ENCODE data around the gene GNA14.
"Not testable (repeated sequence)": the region's sequence is repeated elsewhere in the genome, so short reads cannot be mapped to it uniquely, and the experiment has no call there.

GNA14 gene

DNA sequence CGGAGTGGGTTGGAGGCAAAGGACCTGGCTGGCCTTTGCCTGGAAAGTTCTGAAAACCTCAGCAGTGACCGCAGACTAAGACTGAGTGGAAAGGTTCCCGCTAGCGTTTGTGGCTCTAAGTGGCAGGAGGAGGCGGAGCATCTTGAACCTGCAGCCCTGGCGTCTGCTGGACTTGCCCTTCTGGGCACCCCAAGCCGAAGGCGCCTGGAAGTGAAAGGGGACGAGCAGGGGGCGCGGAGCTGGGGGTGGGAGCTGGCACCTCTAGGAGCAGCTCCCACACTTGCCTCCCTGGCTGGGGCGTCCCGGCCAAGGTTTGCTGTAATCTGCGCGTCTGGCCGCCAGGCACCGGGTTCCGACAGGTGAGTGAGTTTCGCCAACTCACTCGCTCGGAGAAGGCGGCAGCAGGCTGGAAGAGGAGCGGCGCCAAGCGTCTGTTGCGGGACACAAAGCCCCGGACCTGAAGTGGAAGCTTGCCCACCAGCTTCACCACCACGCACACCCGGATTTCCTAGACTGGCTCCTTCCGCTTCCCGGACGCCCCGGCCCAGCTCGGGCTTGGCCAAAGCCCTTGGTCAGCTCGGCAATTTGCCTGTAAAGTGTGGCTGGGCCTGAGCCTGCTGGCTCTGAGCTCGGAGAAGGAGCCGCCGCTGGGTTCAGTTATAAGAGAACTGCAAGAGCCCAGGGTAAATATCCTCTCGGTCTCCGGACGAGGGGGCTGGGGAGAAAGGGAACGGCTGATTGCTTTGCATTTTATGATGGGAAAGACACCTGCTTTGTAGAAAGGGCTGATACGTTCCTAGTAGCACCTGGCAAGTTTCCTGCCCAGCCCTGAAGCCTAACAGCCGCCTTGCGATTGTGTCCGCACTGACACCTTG lies at the start of gene GNA14:
Gene GNA14 (minus strand): TSS at position 89 of the 875 bp plus-strand sequence. CDS start 529 bp downstream, outside the sequence.
- peak in 1 of 3 experiments; percentile 63 for DNase-seq

- no peak for DNase-seq
Measured at GRCh38 chr9:77697238-77697984, 49.3 kb upstream of the GNA14 start.

DNA sequence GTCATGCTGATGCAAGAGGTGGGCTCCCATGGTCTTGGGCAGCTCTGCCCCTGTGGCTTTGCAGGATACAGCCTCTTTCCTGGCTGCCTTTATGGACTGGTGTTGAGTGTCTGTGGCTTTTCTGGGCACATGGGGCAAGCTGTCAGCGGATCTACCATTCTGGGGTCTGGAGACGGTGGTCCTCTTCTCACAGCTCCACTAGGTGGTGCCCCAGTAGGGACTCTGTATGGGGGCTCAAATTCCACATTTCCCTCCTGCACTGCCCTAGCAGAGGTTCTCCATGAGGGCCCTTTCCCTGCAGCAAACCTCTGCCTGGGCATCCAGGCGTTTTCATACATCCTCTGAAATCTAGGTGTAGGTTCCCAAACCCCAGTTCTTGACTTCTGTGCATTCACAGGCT lies 42.6 kb upstream of the GNA14 start:
- DNase-seq, result not testable (repeated sequence)

DNA sequence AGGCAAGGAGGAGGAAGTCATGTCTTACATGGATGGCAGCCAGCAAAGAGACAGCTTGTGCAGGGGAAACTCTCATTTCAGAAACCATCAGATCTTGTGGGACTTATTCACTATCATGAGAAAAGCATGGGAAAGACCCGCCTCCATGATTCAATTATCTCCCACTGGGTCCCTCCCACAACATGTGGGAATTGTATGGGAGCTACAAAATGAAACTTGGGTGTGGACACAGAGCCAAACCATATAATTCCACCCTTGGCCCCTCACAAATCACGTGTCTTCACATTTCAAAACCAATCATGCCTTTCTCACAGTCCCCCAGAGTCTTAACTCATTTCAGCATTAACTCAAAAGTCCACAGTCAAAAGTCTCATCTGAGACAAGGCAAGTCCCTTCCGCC lies 42.0 kb upstream of the GNA14 start:
- not testable (repeated sequence) for DNase-seq

DNA sequence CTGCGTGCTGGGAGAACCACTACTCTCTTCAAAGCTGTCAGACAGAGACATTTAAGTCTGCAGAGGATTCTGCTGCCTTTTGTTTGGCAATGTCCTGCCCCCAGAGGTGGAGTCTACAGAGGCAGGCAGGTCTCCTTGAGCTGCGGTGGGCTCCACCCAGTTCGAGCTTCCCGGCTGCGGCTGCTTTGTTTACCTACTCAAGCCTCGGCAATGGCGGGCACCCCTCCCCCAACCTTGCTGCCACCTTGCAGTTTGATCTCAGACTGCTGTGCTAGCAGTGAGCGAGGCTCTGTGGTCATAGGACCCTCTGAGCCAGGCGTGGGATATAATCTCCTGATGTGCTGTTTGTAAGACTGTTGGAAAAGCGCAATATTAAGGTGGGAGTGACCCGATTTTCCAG lies 39.6 kb upstream of the GNA14 start:
- DNase-seq, result not testable (repeated sequence)

GRCh38 chr9:77680581-77680980 lies 32.5 kb upstream of the GNA14 start:
- no peak for DNase-seq

DNA sequence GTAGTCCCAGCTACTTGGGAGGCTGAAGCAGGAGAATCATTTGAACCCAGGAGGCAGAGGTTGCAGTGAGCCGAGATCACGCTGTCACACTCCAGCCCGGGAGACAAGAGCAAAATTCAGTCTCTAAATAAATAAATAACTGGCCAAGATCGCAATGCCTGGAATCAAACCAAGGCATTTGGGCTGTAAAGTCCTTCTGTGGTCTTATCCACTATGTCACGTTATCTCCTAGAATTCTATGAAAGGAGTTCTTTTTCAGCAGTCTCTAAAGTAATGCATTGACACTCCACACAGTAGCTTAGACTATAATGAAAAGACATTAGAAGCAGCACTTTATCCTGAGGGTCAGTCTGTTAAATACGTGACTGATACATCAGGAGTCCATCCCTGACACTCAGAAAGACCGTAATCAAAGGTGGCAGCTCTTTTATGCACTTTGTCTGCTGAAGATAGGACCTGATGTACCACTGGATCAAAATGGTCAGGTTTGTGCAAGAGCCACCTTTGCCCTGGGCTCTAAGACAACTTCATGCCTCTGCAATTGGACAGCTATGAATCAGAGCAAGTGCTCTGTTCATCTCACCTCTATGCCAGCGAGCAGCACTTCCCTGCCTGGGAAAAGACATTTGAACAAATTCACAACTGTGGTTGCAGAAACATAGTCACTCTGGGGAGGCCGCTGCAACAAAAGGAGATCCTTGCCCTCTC lies 31.7 kb upstream of the GNA14 start:
- no peak for DNase-seq

GRCh38 chr9:77679088-77679487 lies 31.0 kb upstream of the GNA14 start:
- DNase-seq, result no peak

DNA sequence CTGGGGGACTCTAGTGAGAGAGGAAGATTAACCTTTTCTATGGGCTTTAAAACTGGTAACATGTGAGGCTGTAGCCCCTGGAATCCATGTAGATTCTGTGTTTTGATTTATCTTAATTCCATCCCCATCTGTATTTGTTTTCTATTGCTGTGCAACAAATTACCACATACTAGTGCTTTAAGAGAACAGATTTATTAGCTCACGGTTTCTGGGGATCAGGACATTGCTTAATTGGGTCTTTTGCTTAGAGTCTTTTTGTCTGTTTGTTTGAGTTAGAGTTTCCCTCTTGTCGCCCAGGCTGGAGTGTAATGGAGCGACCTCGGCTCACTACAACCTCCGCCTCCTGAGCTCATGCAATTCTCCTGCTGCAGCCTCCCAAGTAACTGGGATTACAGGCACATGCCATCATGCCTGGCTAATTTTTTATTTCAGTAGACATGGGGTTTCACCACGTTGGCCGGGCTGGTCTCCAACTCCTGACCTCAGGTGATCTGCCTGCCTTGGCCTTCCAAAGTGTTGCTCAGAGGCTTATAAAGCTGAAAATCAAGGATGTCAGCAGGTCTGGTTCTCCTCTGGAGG lies 29.9 kb upstream of the GNA14 start:
- peak in 1 of 3 experiments; percentile 28 for DNase-seq

DNA sequence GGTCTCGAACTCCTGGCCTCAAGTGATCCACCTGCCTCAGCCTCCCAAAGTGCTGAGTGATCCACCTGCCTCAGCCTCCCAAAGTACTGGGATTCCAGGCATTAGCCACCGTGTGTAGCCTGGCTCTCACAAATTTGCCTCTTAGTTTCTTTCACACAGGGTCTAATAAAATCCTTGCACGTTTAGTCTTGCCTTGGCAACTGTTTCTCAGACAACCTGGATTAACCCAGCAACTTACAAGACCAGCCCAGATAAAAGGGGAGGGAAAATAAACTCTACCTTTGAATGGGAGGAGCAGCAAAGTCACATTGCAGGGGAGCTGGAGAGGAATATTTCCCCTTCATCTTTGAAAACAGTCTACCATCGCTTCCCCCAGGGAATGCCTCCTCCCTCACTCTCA lies 29.3 kb upstream of the GNA14 start:
- DNase-seq, result peak in 2 of 3 experiments; percentile 16 to 21

GRCh38 chr9:77673941-77674791 lies 26.0 kb upstream of the GNA14 start:
- peak in 1 of 3 experiments; percentile 6 for DNase-seq

GRCh38 chr9:77672183-77672582 lies 24.1 kb upstream of the GNA14 start:
- no peak for DNase-seq

- peak in 1 of 3 experiments; percentile 37 for DNase-seq
Measured at GRCh38 chr9:77667151-77667550, 19.0 kb upstream of the GNA14 start.

GRCh38 chr9:77663754-77664153 lies 15.6 kb upstream of the GNA14 start:
- peak in 1 of 3 experiments; percentile 50 for DNase-seq

DNA sequence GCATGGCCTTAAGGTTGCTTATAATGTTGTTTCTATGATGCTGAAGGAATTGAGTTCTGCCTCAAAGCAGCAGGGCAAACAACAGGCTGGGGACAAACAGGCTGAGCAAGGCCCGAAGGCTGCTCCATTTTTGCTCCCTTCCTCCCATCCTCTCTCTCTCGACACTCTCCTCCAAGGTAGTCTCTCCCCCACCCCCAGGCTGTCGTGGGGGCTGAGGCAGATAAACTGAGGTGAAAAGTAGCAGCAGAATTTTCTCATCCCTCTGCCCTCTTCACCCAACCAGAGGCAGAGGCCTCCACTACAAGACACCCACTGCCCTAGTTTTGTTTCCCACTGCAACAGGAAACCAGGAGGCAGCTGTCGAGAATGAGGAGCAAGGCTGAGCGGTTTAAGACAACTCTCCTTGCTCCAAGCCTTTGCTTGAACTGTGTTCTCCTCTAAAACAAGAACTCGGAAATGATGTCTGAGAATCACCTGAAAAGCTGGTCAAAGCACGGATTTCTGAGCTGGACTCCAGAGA lies 13.5 kb upstream of the GNA14 start:
- no peak for DNase-seq

DNA sequence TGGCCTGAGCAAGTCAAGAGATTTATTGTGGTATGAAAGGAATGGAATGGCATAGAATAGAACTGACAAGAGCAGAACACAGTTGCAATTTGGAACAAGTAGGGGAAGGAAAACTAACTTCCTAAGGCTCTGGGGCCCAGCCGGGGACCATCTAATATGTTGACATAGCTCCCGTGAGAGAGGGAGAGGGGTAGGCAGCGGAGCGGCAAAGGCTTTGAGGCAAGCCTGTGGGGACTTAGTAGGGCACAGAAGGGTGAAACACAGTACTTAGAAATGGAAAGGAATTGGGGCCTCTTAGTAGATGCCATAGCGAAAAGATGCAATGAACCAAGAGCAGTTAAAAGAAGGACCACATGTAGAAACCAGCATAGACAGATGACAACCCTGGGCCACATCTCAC lies 11.8 kb upstream of the GNA14 start:
- no peak for DNase-seq

DNA sequence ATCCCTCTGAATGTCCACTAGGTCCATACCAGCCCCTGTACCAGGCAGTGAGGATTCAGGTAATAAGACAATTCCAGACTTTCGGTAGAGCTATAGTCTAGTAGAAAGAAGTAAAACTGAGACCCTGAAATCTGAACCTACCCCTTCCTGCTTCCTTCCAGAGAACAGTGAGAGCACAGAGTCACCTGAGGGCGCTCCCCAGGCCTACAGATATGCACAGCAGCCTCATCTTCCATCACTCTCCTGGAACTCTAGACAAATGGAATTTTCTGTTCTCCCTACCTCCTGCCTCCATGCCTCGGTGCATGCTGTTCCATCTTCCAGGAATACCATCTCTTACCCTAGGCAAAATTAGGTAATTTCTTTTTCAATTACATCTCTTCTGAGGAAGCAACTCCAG lies 3.1 kb upstream of the GNA14 start:
- no peak for DNase-seq

GRCh38 chr9:77649109-77649812 lies 1.1 kb upstream of the GNA14 start:
- peak in 2 of 3 experiments; percentile 14 to 35 for DNase-seq

DNA sequence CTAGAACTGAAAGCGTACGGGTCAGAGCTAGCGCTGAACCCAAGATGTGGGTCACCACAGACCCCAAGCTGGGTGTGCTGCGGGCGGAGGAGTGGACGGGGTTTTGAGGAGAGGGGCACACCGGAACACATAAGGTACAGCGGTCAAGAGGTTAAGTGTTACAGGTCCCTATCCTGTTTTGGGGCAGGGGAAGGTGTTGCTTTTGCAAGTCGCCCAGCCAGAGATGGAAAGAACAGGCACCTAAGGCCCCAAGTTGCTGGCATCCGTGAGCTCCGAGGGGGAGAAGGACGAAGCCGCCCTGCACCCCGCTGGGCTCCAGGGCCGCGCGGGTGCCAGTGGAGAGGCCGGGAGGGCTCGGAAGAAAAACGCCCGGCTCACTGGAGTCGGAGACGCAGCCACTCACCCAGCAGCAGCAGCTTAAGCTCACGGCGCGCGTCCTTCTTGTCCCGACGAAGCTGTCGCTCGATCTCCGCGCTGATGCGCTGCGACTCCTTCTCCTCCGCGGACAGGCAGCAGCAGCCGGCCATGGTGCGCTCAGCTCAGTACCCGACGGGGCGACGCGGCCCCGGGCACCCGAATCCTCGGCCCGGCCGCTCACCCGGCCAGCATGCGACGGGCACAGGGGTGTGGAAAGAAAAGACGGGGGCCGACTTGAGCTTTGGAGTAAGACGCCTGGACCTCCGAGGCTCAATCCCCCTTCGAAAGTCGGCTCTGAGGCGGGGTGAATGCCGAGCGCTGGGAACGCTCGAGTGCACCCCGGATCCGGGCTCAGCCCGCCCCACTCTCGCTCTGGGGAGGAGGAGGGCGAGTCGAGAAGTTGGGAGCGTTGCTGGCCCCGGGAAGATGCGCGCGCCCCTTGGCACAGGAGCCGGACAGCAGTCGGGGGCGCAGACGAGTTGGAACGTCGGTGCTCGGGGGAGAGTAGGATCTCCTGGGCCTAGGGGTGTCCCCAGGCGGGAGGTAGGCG lies 572 bp downstream of the GNA14 start:
- no peak for DNase-seq

DNA sequence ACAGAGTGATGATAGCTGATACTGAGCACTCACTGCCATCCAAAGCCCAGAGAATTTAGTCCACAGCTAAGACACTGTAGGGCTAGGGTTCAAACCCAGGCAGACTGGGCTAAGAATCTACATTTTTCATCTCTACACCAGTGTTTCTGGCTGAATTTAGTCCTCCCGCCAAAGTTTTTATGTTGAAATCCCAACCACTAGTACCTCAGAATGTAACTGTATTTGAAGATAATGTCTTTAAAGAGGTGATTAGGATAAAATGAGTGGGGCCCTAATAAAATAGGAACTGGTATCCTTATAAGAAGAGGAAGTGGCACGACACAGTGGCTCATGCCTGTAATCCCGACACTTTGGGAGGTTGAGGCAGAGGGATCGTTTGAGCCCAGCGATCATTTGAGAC lies 4.3 kb downstream of the GNA14 start:
- DNase-seq, result no peak

Data from NCI-H1417 (cell line).